DND-41 (cell line): Measurements from ENCODE around the gene CDHR1.

Experiments
- CTCF ChIP-seq: IDR thresholded peaks from 2 replicates; pipeline ENCODE4 v1.5.1; 2012; ENCODE audit warnings: borderline replicate concordance, low read length, moderate library complexity, mild to moderate bottlenecking; ENCODE audit not compliant: poor library complexity, severe bottlenecking; ENCODE audit errors: extremely low read depth
- EZH2 ChIP-seq: IDR thresholded peaks from 3 replicates; pipeline ENCODE4 v1.6.1; 2012; ENCODE audit warnings: borderline replicate concordance, low read depth, mild to moderate bottlenecking, moderate library complexity, low read length, inconsistent platforms; ENCODE audit not compliant: severe bottlenecking

- no peak for TF ChIP-seq CTCF
- TF ChIP-seq EZH2: no peak
Measured at GRCh38 chr10:84185526-84186175, 8.7 kb upstream of the CDHR1 start.
